LoVo (cell line): Measurements from ENCODE around the gene WDR77.

Experiments
- DNase-seq: peaks from one replicate; pipeline ENCODE4 v3.0.0-alpha.2; 2016; ENCODE audit warnings: low spot score

WDR77 gene

DNA sequence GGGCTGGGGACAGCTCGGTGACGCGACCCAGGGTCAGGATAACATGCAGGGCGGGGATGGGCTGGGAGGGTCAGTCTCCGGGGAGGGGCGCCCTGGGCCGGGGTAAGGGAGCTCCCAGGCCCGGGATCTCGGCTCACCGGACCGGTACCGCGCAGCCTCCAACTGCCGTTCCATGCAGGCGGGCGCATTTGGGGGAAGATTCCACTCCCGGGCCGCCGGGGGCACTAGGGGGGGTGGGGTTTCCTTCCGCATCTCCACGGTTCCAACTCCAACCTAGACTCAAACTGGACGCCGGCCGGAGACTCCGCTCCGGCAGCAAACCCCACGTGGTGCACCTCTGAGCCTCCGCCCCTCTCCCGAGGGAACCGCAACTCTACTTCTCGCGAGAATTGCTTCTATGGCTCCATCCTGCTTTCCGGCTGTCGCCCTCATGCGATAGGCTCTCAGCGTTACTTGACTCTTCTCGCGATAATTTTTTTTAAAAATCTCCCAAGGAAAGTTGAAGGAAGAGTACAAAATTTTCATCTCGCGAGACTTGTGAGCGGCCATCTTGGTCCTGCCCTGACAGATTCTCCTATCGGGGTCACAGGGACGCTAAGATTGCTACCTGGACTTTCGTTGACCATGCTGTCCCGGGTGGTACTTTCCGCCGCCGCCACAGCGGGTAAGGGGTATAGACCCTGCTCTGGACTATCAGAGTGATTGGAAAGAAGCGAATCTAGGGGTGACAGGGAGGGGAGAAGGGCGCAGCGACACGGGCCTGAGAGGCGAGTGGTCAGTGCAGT, at the start of gene WDR77, which contains the start of gene ATP5PB:
Gene WDR77, minus strand, starts transcription at position 339 of the 785 bp plus-strand sequence. Its CDS starts 87 bp downstream, at position 252.
Gene ATP5PB, plus strand, starts transcription at position 547 of the 785 bp plus-strand sequence. Its CDS starts 78 bp downstream, at position 625.
- DNase-seq: peak; percentile 99

DNA sequence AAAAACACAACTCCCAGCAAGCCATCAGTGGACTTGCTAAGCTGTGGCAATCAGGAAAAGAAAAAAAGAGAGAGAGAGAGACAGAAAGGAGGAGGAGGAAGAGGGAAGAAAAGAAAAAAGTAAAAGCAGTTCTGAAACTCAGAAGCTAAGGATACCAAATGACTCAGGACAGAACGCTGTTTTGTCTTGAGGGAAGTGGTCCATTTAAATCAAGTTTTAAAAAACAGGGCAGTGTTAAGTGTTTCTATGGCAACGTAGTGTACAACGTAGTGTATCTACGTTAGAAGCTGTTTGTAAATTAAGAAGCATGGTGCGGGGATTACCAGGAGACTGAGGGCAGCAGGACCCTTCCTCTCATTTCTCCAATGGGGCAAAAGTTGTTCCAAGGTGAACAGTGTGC, 48.5 kb upstream of the WDR77 start:
- no peak for DNase-seq

- no peak for DNase-seq
Measured at GRCh38 chr1:111496398-111496797, 47.3 kb upstream of the WDR77 start.

DNA sequence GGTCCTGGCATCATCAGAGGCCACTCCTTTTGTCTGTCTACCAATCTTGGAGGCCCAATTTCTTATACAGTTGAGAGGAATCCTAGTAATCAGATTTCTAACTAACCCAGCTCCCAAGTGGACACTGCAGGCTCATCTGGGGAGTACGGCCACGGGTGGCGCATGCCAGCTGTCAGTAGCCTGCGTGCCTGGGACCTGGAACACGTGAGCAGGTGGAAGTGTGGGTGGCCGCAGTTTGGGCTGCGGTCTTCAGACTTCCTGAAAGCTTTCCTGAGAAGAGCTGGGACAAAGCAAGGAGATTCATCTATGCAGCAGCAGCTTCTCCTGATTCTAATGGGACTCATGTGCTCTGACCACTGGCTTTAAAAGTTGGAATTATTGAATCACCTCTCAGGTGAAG, 42.0 kb upstream of the WDR77 start:
- no peak for DNase-seq

- no peak for DNase-seq
Measured at GRCh38 chr1:111490220-111490619, 41.2 kb upstream of the WDR77 start.

DNA sequence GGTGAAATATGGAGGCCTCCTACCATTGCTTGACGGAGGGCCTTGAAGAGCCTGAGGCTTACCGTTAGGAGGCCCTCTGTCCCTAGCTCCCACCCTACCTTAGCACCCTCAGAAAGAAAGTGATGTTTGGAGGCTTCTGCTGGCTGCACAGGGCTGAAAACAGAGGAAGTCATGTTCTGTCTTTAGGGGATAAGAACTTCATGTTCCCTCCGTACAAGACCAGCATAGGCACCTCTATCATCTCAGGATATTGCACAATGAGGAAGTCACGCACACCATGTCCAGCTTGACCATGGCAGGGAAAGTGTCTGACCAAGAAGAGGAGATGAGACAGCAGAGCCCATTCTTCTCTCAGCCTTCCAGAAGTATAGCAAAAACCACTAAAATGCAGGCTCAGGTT, 40.5 kb upstream of the WDR77 start:
- no peak for DNase-seq

DNA sequence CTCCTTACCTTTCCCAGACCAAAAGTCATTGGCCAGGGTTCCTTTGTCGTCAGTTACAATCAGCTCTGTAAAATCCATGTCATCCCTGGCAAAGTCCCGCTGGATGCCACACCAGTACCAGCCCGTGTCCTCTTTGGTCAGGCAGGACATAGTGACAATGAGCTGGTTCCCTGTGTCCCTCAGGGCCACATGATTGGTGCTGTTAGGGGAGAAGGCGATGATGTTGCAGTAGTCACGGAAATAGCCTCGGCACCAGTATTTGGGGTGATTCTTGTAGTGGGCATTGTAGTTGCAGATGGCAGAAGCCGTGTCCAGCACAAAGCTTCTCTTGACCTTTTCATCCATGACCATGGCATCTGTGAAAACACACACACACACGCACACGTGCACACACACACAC, 39.6 kb upstream of the WDR77 start:
- DNase-seq: no peak

- DNase-seq: no peak
Measured at GRCh38 chr1:111487133-111487532, 38.1 kb upstream of the WDR77 start.

DNA sequence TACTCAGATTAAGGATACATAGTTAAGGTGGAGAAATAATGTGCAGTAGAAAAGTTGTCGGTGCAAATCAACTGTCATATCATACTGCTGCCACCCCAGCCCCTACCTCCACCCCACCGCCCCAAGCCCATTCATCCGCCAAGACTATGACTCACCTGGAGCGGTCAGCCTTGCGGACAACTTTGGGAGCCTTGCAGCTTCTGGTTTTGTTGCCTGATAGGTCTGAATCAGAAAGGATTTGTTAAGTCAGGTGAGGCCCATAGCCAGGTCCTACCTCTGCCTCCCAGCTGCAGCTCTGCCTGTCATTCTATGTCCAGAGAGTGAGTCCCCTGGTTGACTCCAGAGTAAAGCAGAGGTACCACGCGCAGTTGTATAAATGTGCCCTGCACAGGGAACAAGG, 37.4 kb upstream of the WDR77 start:
- no peak for DNase-seq

- DNase-seq: no peak
Measured at GRCh38 chr1:111484391-111485026, 35.5 kb upstream of the WDR77 start.

DNA sequence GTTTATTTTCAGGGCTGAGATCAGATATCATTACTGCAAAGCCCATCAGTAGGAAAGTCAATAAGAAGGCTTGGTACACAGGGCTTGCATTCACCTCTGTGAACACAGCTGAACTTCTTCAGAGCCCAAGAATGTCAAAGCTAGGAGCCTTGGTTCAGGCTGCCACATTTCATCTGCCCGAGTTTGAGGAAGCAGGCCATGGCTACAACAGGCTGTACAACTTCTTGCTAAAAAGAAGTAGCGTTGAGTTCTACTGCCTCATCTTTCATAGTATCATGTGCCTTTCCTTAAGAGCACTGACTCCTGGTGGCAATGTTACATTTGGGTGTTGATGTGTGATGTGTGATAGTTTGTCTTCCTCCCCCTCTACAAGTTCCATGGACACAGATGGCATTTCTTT, 34.8 kb upstream of the WDR77 start:
- DNase-seq: no peak

GRCh38 chr1:111483166-111483565, 34.1 kb upstream of the WDR77 start:
- DNase-seq: no peak

GRCh38 chr1:111481387-111482221, 32.5 kb upstream of the WDR77 start:
- peak; percentile 58 for DNase-seq

- DNase-seq: no peak
Measured at GRCh38 chr1:111480674-111481073, 31.6 kb upstream of the WDR77 start.

GRCh38 chr1:111476761-111477309, 27.8 kb upstream of the WDR77 start:
- DNase-seq: no peak

GRCh38 chr1:111476214-111476613, 27.2 kb upstream of the WDR77 start:
- DNase-seq: no peak

DNA sequence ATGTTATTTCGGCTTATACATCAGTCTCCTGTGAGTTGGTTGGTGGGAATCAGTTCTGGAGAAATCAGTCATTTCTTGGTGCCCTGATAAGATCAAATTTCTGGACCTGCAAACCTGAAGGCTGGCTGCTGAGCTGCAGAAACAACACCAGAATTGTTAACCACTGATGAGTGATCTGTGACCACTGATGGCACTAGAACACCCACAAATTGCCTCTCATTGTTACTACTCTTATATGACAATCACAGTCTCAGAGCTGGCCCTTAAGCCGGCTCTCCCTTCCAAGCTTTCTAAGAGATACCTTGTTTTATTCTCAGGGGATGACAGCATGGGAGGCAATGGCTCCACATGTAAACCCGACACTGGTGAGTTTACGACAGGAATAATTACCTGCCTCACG, 26.6 kb upstream of the WDR77 start:
- no peak for DNase-seq

- DNase-seq: no peak
Measured at GRCh38 chr1:111474521-111474920, 25.5 kb upstream of the WDR77 start.

DNA sequence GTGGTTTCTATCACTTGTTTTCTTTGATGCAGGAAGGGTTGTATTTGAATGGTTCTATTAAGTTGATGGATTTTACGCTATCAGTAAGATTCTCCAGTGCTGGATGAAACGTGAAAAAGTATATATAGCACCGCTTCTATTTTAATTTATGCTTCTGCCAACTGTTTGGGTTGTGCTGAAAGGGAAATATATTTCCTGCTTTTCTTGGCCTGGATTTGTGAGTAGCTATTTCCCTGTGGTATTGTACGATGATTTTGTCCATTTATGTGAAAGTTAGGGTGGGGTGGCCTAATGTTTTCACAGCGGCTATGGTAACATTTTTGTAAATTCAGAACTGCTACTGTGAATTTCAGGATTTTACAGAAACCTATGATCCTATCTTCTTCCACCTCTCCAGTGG, 25.1 kb upstream of the WDR77 start:
- DNase-seq: no peak

GRCh38 chr1:111471538-111471937, 22.5 kb upstream of the WDR77 start:
- no peak for DNase-seq

- DNase-seq: no peak
Measured at GRCh38 chr1:111471012-111471411, 22.0 kb upstream of the WDR77 start.

- DNase-seq: no peak
Measured at GRCh38 chr1:111470596-111470995, 21.5 kb upstream of the WDR77 start.
